Endothelial cell of umbilical vein (primary cell): ENCODE measurements around the gene IKZF5. TPM values are rescaled to one million over a fixed set of nuclear protein-coding genes. Genes with fewer than 3 reads are reported as not detected.

Source experiments
- BruUV-seq: library from RNA; stranded (reverse); fragments of 400-500 nt; replicated peaks from 2 replicates; lab custom pipeline; 2021; lab: Mats Ljungman, UMichigan
- CTCF ChIA-PET: fragments of 300-600, 350-600 bp; sonication (Branson Sonifier 250); formaldehyde crosslinking; loops from one replicate; lab custom pipeline; 2021; ENCODE audit warnings: antibody characterized with exemption, inconsistent platforms; lab: Charles Lee
- POLR2A ChIA-PET: fragments of 300-600, 350-600 bp; sonication (Branson Sonifier 250); formaldehyde crosslinking; loops from one replicate; lab custom pipeline; 2021; ENCODE audit warnings: antibody characterized with exemption, inconsistent platforms; lab: Charles Lee
- DNase-seq: peaks from one replicate; pipeline ENCODE4 v3.0.0-alpha.2; 2011; ENCODE audit warnings: low read depth, low spot score
- FAIRE-seq: peaks from 2 replicates; lab custom pipeline; 2011; peaks lifted over from hg19 to GRCh38; lab: Jason Lieb, UNC
- H2AFZ ChIP-seq: 2 replicates; pipeline ENCODE4 v1.6.0; 2012; ENCODE audit warnings: low read depth, low read length, control low read depth, inconsistent platforms
- H3K27ac ChIP-seq: 2 replicates; pipeline ENCODE4 v1.5.1; 2011; ENCODE audit warnings: low read depth, mild to moderate bottlenecking, control low read depth, low read length, moderate library complexity; ENCODE audit not compliant: insufficient read depth
- H3K27me3 ChIP-seq, 2 experiments: 2 replicates each; pipeline versions ENCODE4 v1.6.0 to v1.6.1; 2011; ENCODE audit warnings: low read length in 2 of 2, mixed read lengths in 1 of 2; ENCODE audit not compliant: control insufficient read depth in 2 of 2, insufficient read depth in 2 of 2
- H3K36me3 ChIP-seq, 2 experiments: 2 replicates in 1 of 2; 3 replicates in 1 of 2; pipeline ENCODE4 v1.5.1; 2011; ENCODE audit warnings: low read length in 2 of 2, mild to moderate bottlenecking in 1 of 2, moderate library complexity in 1 of 2; ENCODE audit not compliant: control insufficient read depth in 2 of 2, insufficient read depth in 2 of 2; ENCODE audit errors: extremely low read depth in 1 of 2
- H3K4me1 ChIP-seq: 3 replicates; pipeline ENCODE4 v1.5.1; 2011; ENCODE audit warnings: mild to moderate bottlenecking, low read length; ENCODE audit not compliant: control insufficient read depth, insufficient read depth; ENCODE audit errors: extremely low read depth
- H3K4me2 ChIP-seq: 2 replicates; pipeline ENCODE4 v1.6.1; 2011; ENCODE audit warnings: low read length, control low read depth, mixed read lengths; ENCODE audit not compliant: insufficient read depth
- H3K4me3 ChIP-seq, 3 experiments: fragments of 200-600 bp in 1 of 3; sonication (generic), shearing (Covaris generic) in 1 of 3; replicated peaks in 1 of 3; 2 replicates each; pipeline ENCODE4 v1.5.1; 2011 to 2016; ENCODE audit warnings: control low read depth in 3 of 3, low read length in 3 of 3, mild to moderate bottlenecking in 2 of 3, inconsistent platforms in 1 of 3, low read depth in 1 of 3, moderate library complexity in 1 of 3; ENCODE audit not compliant: insufficient read depth in 1 of 3
- H3K79me2 ChIP-seq: 2 replicates; pipeline ENCODE4 v1.6.0; 2012; ENCODE audit warnings: low read length, inconsistent platforms; ENCODE audit not compliant: control insufficient read depth, insufficient read depth
- H3K9ac ChIP-seq: replicated peaks from 2 replicates; pipeline ENCODE3; 2011; ENCODE audit warnings: low read length, control low read depth; ENCODE audit not compliant: insufficient read depth; ENCODE audit errors: extremely low read depth
- H3K9me1 ChIP-seq: replicated peaks from 3 replicates; pipeline ENCODE4 v1.6.0; 2011; ENCODE audit warnings: mild to moderate bottlenecking, low read length; ENCODE audit not compliant: control insufficient read depth, insufficient read depth; ENCODE audit errors: extremely low read depth
- H3K9me3 ChIP-seq: replicated peaks from 2 replicates; pipeline ENCODE4 v1.5.1; 2012; ENCODE audit warnings: low read length, inconsistent platforms; ENCODE audit not compliant: control insufficient read depth, insufficient read depth
- H4K20me1 ChIP-seq: replicated peaks from 2 replicates; pipeline ENCODE3; 2011; ENCODE audit warnings: mild to moderate bottlenecking, low read length; ENCODE audit not compliant: control insufficient read depth, insufficient read depth; ENCODE audit errors: extremely low read depth
- EZH2 ChIP-seq: IDR thresholded peaks from 2 replicates; pipeline ENCODE4 v1.6.1; 2012; ENCODE audit warnings: borderline replicate concordance, low read depth, mild to moderate bottlenecking, moderate library complexity, low read length, inconsistent platforms; ENCODE audit not compliant: severe bottlenecking
- FOS ChIP-seq: IDR thresholded peaks from 2 replicates; pipeline ENCODE4 v1.6.1; 2011; ENCODE audit warnings: mild to moderate bottlenecking, low read length, moderate library complexity, borderline replicate concordance; ENCODE audit not compliant: insufficient read depth
- JUN ChIP-seq: IDR thresholded peaks from 2 replicates; pipeline ENCODE4 v1.6.1; 2011; ENCODE audit warnings: borderline replicate concordance, low read depth; ENCODE audit not compliant: insufficient read length, insufficient read depth
- MAX ChIP-seq: IDR thresholded peaks from 2 replicates; pipeline ENCODE4 v1.6.1; 2011; ENCODE audit not compliant: insufficient read depth, insufficient read length
- MYC ChIP-seq: IDR thresholded peaks from one replicate; pipeline ENCODE4 v1.6.1; 2011; ENCODE audit warnings: mild to moderate bottlenecking, low read depth, low read length
- POLR2A ChIP-seq: IDR thresholded peaks from 2 replicates; pipeline ENCODE4 v1.6.1; 2012; ENCODE audit warnings: low read depth, mild to moderate bottlenecking, control low read depth, low read length
- POLR2AphosphoS5 ChIP-seq: IDR thresholded peaks from 2 replicates; pipeline ENCODE4 v1.6.1; 2012; ENCODE audit warnings: low read depth, mild to moderate bottlenecking, control low read depth, low read length, moderate library complexity; ENCODE audit not compliant: insufficient read depth
- dilution Hi-C: fragments of 300-500 bp; cut with MboI; formaldehyde crosslinking; loops from one replicate; pipeline ENCODE4 v1.15.0; 2019; ENCODE audit warnings: low sequenced_read_pairs; ENCODE audit not compliant: extremely low pct_ligation_motif_present
- intact Hi-C: fragments of 100-400 bp; cut with micrococcal nuclease; formaldehyde crosslinking; loops from one replicate; pipeline ENCODE4 v1.10.0; 2022
- polyA plus RNA-seq, 4 experiments: library from polyadenylated mRNA; depleted of rRNA in 3 of 4; stranded (reverse) in 3 of 4; unstranded in 1 of 4; fragments of >200 nt; gene quantifications; 2 replicates each; pipeline versions ENCODE4 v1.2.1 to v1.2.3, GENCODE V29; 2011 to 2012; ENCODE audit warnings: missing spikeins in 1 of 4
- total RNA-seq: library from RNA; stranded (reverse); gene quantifications from 2 replicates; pipeline ENCODE4 v1.2.3, GENCODE V29; 2021
- TF ChIP-seq, protein P1 (sequence below), 2 donors: IDR thresholded peaks; 1 replicate in 1 of 2; 2 replicates in 1 of 2; pipeline ENCODE4 v1.5.1; 2011; ENCODE audit warnings: low read length in 2 of 2, mild to moderate bottlenecking in 2 of 2, moderate library complexity in 2 of 2, control low read depth in 1 of 2, inconsistent platforms in 1 of 2, low read depth in 1 of 2; ENCODE audit not compliant: insufficient read depth in 1 of 2; ENCODE audit errors: extremely low read depth in 1 of 2

IKZF5 gene
- total and polyA plus RNA-seq, 2 donors (not counting 3 experiments of a cell fraction or from before 2014, with no cell fraction given), result 7.1 to 10.3 TPM

GRCh38 chr10:122983898-122984297 is 24.7 kb downstream of the IKZF5 start:
- BruUV-seq, result no TSS peak
- H4K20me1 ChIP-seq, result no peaks in the 10 kb centered on the region
- no peak overlapping the region for H3K4me2 ChIP-seq
- no peaks in the 10 kb centered on the region for H3K9me1 ChIP-seq
- intact Hi-C loops, result no loop called here
- DNase-seq (no peak), FAIRE-seq (no peak)
- TF ChIP-seq POLR2A, result no peak
- no peaks in the 10 kb centered on the region for H3K79me2 ChIP-seq
- no peaks in the 10 kb centered on the region for H3K36me3 ChIP-seq
- H2AFZ ChIP-seq, result no peak overlapping the region
- no peak overlapping the region for H3K27ac ChIP-seq
- POLR2A ChIA-PET, result no interaction called here
- CTCF ChIA-PET, result interaction anchor here (2.3 to 5.3 kb wide), 2 partner anchors 16 to 24 kb away, joined by 6 to 30 read pairs; partner anchors contain the start of genes ACADSB and IKZF5
- H3K9ac ChIP-seq, result no peak overlapping the region
- no peaks in the 10 kb centered on the region for H3K9me3 ChIP-seq
- H3K4me3 ChIP-seq, result no peak overlapping the region
- dilution Hi-C loops, result no loop called here
- H3K27me3 ChIP-seq, result no peaks in the 10 kb centered on the region
- H3K4me1 ChIP-seq, result peaks cover 8% of the 10 kb centered on the region

DNA sequence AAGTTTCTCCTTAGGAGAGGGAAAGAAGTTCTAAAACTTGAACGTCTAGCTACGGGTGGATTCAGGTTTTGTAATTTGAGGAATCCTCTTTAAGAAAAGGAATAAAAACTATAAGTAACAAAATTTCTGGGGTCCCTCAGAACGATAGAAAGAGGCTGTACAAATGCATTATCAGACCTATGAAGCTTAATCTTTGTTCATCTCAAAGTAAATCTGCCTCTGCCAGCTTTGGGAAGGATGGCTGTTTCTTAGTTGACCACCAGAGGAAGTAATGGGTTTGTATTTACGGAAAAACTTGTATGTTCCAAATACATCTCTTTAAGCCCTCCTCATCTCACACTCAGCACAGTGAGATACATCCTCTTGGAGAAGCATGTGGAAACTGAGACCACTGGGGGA is 27.5 kb downstream of the IKZF5 start:
- DNase-seq, result peak; percentile 39
- Histone ChIP-seq H3K27ac (no peak overlapping the region), H3K9me3 (no peaks in the 10 kb centered on the region), H3K9ac (peak overlapping the region; percentile 43), H3K4me2 (peak overlapping the region; percentile 97), H3K4me1 (peaks cover 8% of the 10 kb centered on the region), H2AFZ (peak overlapping the region; percentile 81), H3K4me3 (peak overlapping the region; percentile 30 to 80 (median 55)), H3K27me3 (peaks cover 0 to 1% of the 10 kb centered on the region in 2 experiments), H3K9me1 (no peaks in the 10 kb centered on the region), H3K79me2 (no peaks in the 10 kb centered on the region), H3K36me3 (no peaks in the 10 kb centered on the region), H4K20me1 (no peaks in the 10 kb centered on the region)
- ChIA-PET POLR2A (interaction anchor here (1.4 kb wide), 1 partner anchor 27 kb away, joined by 4 read pairs; no protein-coding TSS in a partner anchor), CTCF (interaction anchor here (0.8 to 5.3 kb wide), 10 partner anchors 10 to 210 kb away, joined by 3 to 30 read pairs (median 6); partner anchors contain the start of genes ACADSB, C10orf88 and IKZF5)
- dilution Hi-C loops, result no loop called here
- BruUV-seq, result TSS peak; percentile 41
- TF ChIP-seq MAX, result no peak
- no peak for TF ChIP-seq EZH2
- no peak for TF ChIP-seq FOS
- TF ChIP-seq, protein P1, sequence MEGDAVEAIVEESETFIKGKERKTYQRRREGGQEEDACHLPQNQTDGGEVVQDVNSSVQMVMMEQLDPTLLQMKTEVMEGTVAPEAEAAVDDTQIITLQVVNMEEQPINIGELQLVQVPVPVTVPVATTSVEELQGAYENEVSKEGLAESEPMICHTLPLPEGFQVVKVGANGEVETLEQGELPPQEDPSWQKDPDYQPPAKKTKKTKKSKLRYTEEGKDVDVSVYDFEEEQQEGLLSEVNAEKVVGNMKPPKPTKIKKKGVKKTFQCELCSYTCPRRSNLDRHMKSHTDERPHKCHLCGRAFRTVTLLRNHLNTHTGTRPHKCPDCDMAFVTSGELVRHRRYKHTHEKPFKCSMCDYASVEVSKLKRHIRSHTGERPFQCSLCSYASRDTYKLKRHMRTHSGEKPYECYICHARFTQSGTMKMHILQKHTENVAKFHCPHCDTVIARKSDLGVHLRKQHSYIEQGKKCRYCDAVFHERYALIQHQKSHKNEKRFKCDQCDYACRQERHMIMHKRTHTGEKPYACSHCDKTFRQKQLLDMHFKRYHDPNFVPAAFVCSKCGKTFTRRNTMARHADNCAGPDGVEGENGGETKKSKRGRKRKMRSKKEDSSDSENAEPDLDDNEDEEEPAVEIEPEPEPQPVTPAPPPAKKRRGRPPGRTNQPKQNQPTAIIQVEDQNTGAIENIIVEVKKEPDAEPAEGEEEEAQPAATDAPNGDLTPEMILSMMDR (IDR thresholded peaks at IDR 0.05; ENCODE audit: extremely low read depth in 1 of 2, insufficient read depth in 1 of 2, low read depth in 1 of 2, low read length in 2 of 2), result peak in 1 of 2 donors; percentile 17
- no peak for TF ChIP-seq POLR2A
- no peak for TF ChIP-seq POLR2AphosphoS5
- TF ChIP-seq JUN, result no peak
- TF ChIP-seq MYC, result no peak
- intact Hi-C loops, result no loop called here
- peak; percentile 62 for FAIRE-seq
